ENCODE results near the gene SPDYA.

GRCh38 chr2:28835781-28836180, 25.1 kb downstream of the SPDYA start:
- TF ChIP-seq CTCF (IDR thresholded peaks at IDR 0.05) (no peak), EP300 (IDR thresholded peaks at IDR 0.05; ENCODE audit: low read depth) (no peak), POLR2A (IDR thresholded peaks at IDR 0.05) (no peak), POLR2AphosphoS5 (IDR thresholded peaks at IDR 0.05) (no peak)
